Activated naive CD8-positive, alpha-beta T cell treated with anti-CD3 and anti-CD28 coated beads, Interleukin-2, amount 50 U/mL, for 24 hours (primary cell): ENCODE data around the gene BMAL1.

ENCODE experiments used
- ATAC-seq: fragments of 150-1000 bp; cut with Tn5 transposase; one replicate; pipeline ENCODE4 v1.10.0; 2021
- DNase-seq: peaks from one replicate; pipeline ENCODE4 v3.0.0; 2021
- H3K27ac Mint-ChIP-seq: one replicate; pipeline ENCODE4 v1.8.0; 2021; ENCODE audit warnings: mild to moderate bottlenecking, mixed read lengths
- H3K27me3 Mint-ChIP-seq: one replicate; pipeline ENCODE4 v1.8.0; 2021; ENCODE audit warnings: mixed read lengths
- H3K36me3 Mint-ChIP-seq: one replicate; pipeline ENCODE4 v1.8.0; 2021; ENCODE audit warnings: low read depth, mixed read lengths
- H3K4me1 Mint-ChIP-seq: one replicate; pipeline ENCODE4 v1.8.0; 2021; ENCODE audit warnings: mixed read lengths
- H3K4me3 Mint-ChIP-seq: one replicate; pipeline ENCODE4 v1.8.0; 2021; ENCODE audit warnings: mild to moderate bottlenecking, moderate library complexity, mixed read lengths
- H3K9me3 Mint-ChIP-seq: one replicate; pipeline ENCODE4 v1.8.0; 2021; ENCODE audit warnings: mixed read lengths

Gene BMAL1

GRCh38 chr11:13291800-13292199 is 14.2 kb downstream of the BMAL1 start:
- H3K36me3 Mint-ChIP-seq: peaks cover 12% of the 10 kb centered on the region
- DNase-seq (no peak), ATAC-seq (no peak)
- no peaks in the 10 kb centered on the region for H3K27me3 Mint-ChIP-seq
- no peak overlapping the region for H3K4me3 Mint-ChIP-seq
- H3K4me1 Mint-ChIP-seq: peaks cover 92% of the 10 kb centered on the region
- no peaks in the 10 kb centered on the region for H3K9me3 Mint-ChIP-seq
- H3K27ac Mint-ChIP-seq: no peak overlapping the region

- Mint-ChIP-seq H3K27ac (peak overlapping the region; percentile 7), H3K36me3 (peaks cover 12% of the 10 kb centered on the region), H3K27me3 (no peaks in the 10 kb centered on the region), H3K4me3 (no peak overlapping the region), H3K9me3 (no peaks in the 10 kb centered on the region), H3K4me1 (peaks cover 92% of the 10 kb centered on the region)
- ATAC-seq (no peak), DNase-seq (no peak)
Observed at GRCh38 chr11:13292970-13293369, 15.4 kb downstream of the BMAL1 start.

DNA sequence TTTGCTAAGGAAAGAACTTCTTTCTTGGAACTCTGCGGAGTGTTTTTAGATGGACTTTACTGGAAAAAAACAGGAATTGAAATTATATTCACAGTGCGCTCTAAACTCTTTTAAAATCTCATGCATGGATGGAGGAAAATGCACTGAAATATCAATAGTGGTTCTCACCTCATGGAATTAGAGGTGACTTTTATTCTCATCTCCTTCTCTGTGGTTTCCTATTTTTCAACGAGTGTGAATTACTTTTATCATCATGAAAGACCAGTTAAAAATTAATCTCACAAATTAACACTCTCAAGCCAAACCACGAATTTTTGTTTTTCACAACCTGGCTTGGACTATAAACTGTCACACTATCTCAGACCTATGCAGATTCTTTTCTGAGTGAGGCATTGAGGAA is 16.6 kb downstream of the BMAL1 start:
- H3K4me3 Mint-ChIP-seq: no peak overlapping the region
- ATAC-seq: no peak

GRCh38 chr11:13294771-13295579 is 17.4 kb downstream of the BMAL1 start:
- no peak for DNase-seq
- Mint-ChIP-seq H3K27me3 (no peaks in the 10 kb centered on the region), H3K27ac (peak overlapping the region; percentile 11), H3K9me3 (no peaks in the 10 kb centered on the region), H3K4me1 (peaks cover 83% of the 10 kb centered on the region), H3K36me3 (peaks cover 9% of the 10 kb centered on the region), H3K4me3 (no peak overlapping the region)
- no peak for ATAC-seq

More for the DNA sequence above, 16.6 kb downstream of the BMAL1 start:
- no peaks in the 10 kb centered on the region for H3K27me3 Mint-ChIP-seq
- H3K27ac Mint-ChIP-seq: peak overlapping the region; percentile 23
- DNase-seq: no peak
- H3K4me1 Mint-ChIP-seq: peaks cover 86% of the 10 kb centered on the region
- no peaks in the 10 kb centered on the region for H3K9me3 Mint-ChIP-seq
- peaks cover 14% of the 10 kb centered on the region for H3K36me3 Mint-ChIP-seq

GRCh38 chr11:13297308-13297916 is 19.8 kb downstream of the BMAL1 start:
- DNase-seq (no peak), ATAC-seq (no peak)
- Mint-ChIP-seq H3K27me3 (no peaks in the 10 kb centered on the region), H3K9me3 (no peaks in the 10 kb centered on the region), H3K36me3 (peaks cover 9% of the 10 kb centered on the region), H3K27ac (peak overlapping the region; percentile 39), H3K4me3 (no peak overlapping the region), H3K4me1 (peaks cover 81% of the 10 kb centered on the region)

DNA sequence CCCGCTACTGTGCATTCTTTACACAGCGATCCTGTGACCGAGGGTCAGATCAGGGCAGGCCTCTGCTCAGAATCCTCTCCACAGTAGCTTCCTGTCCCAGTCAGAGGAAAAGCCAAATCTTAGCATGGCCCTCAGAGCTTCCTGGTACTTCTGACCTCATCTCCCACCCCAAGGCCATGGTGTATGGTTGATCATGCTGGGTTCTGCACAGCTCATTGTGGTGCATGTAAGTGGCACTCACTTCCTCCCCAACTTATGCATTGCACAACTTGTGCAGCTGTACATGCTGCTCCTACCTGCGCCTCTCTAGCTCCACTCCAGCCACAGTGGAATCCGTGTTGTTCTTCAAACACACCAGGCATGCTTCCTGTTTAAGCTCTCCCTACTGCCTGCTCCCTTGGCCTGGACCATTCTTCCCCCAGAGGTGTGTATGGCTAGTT is 20.3 kb downstream of the BMAL1 start:
- H3K9me3 Mint-ChIP-seq: no peaks in the 10 kb centered on the region
- ATAC-seq: peak; percentile 86
- no peak for DNase-seq
- H3K27ac Mint-ChIP-seq: peak overlapping the region; percentile 39
- H3K4me1 Mint-ChIP-seq: peaks cover 76% of the 10 kb centered on the region
- peaks cover 5% of the 10 kb centered on the region for H3K36me3 Mint-ChIP-seq
- H3K4me3 Mint-ChIP-seq: no peak overlapping the region
- no peaks in the 10 kb centered on the region for H3K27me3 Mint-ChIP-seq

DNA sequence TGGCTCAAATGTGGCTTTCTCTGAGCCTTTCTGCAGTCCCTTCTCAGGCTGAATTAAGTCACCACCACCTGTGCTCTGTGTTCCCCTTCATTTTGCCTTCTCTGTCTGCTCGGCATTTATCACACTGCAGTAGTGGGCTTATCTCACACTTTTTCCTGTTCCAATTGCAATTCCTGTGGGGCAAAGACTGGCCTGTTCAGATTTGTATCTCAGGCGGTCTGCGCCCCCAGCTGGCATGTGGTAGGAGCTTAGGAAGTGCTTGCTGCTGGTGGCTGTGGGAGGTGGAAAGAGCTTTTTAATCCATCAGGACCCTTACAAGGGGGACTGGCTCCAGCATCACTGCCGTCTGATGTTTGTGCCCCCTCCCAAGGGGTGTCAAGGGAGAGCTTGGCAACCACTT is 21.2 kb downstream of the BMAL1 start:
- H3K36me3 Mint-ChIP-seq: peaks cover 10% of the 10 kb centered on the region
- no peak overlapping the region for H3K4me3 Mint-ChIP-seq
- ATAC-seq: no peak
- H3K27ac Mint-ChIP-seq: no peak overlapping the region
- peaks cover 68% of the 10 kb centered on the region for H3K4me1 Mint-ChIP-seq
- no peak for DNase-seq
- no peaks in the 10 kb centered on the region for H3K27me3 Mint-ChIP-seq
- peaks cover 2% of the 10 kb centered on the region for H3K9me3 Mint-ChIP-seq

DNA sequence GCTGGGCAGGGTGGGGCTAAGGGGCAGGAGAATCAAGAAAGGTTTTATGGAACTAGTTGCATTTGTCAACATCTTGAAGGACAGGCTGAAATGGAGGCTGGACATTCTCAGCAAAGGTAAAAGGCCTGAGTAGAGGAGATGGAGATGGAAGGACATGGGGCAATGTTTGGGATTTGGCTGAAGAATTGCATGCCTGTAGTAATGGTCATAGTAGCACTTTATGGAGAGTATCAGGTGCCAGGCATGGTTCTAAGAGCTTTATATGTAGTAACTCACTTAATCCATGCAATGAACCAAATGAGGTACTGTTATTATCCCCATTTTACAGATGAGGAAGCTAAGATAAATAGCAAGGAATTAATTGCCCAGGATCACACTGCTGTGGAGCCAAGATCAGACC is 23.9 kb downstream of the BMAL1 start:
- no peak for ATAC-seq
- H3K27ac Mint-ChIP-seq: no peak overlapping the region
- H3K4me3 Mint-ChIP-seq: no peak overlapping the region
- no peaks in the 10 kb centered on the region for H3K27me3 Mint-ChIP-seq
- peaks cover 40% of the 10 kb centered on the region for H3K4me1 Mint-ChIP-seq
- H3K9me3 Mint-ChIP-seq: peaks cover 4% of the 10 kb centered on the region
- DNase-seq: no peak
- peaks cover 13% of the 10 kb centered on the region for H3K36me3 Mint-ChIP-seq

DNA sequence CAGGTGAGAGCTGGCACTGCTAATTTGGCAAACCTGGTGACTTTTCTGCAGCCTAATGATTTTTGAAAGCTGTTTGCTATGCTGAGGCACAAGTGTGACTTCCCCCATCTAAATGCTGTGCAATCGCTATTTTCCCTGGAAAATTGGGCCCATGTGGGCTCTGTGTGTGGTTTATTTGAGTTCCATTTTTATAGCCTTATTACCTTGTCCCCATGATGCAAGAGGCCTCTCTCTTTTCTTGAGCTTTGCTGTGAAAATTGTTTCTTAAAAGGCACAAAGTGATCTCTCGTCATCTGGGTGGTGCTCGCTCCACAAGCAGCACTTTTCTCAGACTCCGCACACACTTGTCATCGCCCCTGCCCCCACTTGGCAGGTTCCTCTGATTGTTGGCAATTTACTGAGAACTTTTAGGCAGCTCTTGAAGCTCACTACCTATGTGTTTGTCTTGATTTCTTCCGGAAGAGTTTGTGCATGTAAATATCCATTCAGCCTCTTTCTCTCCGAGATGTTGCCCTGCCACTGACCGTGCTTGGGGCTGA is 24.9 kb downstream of the BMAL1 start:
- no peak overlapping the region for H3K4me3 Mint-ChIP-seq
- H3K4me1 Mint-ChIP-seq: peaks cover 31% of the 10 kb centered on the region
- no peaks in the 10 kb centered on the region for H3K27me3 Mint-ChIP-seq
- ATAC-seq (no peak), DNase-seq (no peak)
- H3K27ac Mint-ChIP-seq: no peak overlapping the region
- H3K36me3 Mint-ChIP-seq: peaks cover 13% of the 10 kb centered on the region
- H3K9me3 Mint-ChIP-seq: peaks cover 4% of the 10 kb centered on the region

GRCh38 chr11:13303668-13304649 is 26.4 kb downstream of the BMAL1 start:
- Mint-ChIP-seq H3K27ac (peak overlapping the region; percentile 72), H3K4me3 (no peak overlapping the region), H3K4me1 (peaks cover 20% of the 10 kb centered on the region), H3K36me3 (peaks cover 13% of the 10 kb centered on the region), H3K9me3 (peaks cover 4% of the 10 kb centered on the region), H3K27me3 (no peaks in the 10 kb centered on the region)
- ATAC-seq (peak; percentile 24), DNase-seq (no peak)

GRCh38 chr11:13304655-13305335 is 27.2 kb downstream of the BMAL1 start:
- Mint-ChIP-seq H3K9me3 (peaks cover 4% of the 10 kb centered on the region), H3K4me1 (peaks cover 16% of the 10 kb centered on the region)

GRCh38 chr11:13308704-13309103 is 31.1 kb downstream of the BMAL1 start:
- ATAC-seq (peak; percentile 63), DNase-seq (no peak)
- Mint-ChIP-seq H3K4me3 (no peak overlapping the region), H3K27ac (no peak overlapping the region), H3K27me3 (no peaks in the 10 kb centered on the region), H3K36me3 (peaks cover 28% of the 10 kb centered on the region), H3K4me1 (peaks cover 22% of the 10 kb centered on the region), H3K9me3 (peaks cover 3% of the 10 kb centered on the region)

More at GRCh38 chr11:13304655-13305335, 27.2 kb downstream of the BMAL1 start:
- ATAC-seq (no peak), DNase-seq (no peak)
- H3K27ac Mint-ChIP-seq: no peak overlapping the region
- H3K4me3 Mint-ChIP-seq: no peak overlapping the region
- peaks cover 11% of the 10 kb centered on the region for H3K36me3 Mint-ChIP-seq
- H3K27me3 Mint-ChIP-seq: no peaks in the 10 kb centered on the region

DNA sequence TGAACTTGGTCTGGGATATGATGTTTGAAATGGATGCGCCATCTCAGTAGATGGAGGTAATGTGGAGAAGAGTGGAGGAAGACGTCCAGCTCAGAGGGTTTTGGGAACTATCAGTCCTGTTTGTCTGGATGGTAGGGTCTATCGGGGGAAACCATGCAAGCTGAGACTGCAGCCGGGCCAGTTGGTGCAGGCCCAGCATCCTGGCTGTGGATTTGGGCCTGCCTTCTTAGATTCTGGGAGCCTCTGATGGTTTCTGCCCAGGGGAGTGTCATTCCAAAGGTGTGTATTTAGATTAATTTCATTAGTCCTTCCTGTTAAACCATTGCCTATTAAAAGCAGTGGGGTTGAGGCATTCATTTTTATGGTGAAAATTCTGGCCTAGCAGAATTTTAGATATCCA is 31.6 kb downstream of the BMAL1 start:
- no peak for DNase-seq
- H3K4me3 Mint-ChIP-seq: no peak overlapping the region
- no peak overlapping the region for H3K27ac Mint-ChIP-seq
- peaks cover 26% of the 10 kb centered on the region for H3K4me1 Mint-ChIP-seq
- H3K9me3 Mint-ChIP-seq: no peaks in the 10 kb centered on the region
- ATAC-seq: no peak
- H3K36me3 Mint-ChIP-seq: peaks cover 25% of the 10 kb centered on the region
- no peaks in the 10 kb centered on the region for H3K27me3 Mint-ChIP-seq

- peaks cover 34% of the 10 kb centered on the region for H3K4me1 Mint-ChIP-seq
- DNase-seq (no peak), ATAC-seq (no peak)
- no peaks in the 10 kb centered on the region for H3K27me3 Mint-ChIP-seq
- no peaks in the 10 kb centered on the region for H3K9me3 Mint-ChIP-seq
- no peak overlapping the region for H3K27ac Mint-ChIP-seq
- H3K4me3 Mint-ChIP-seq: no peak overlapping the region
- peaks cover 25% of the 10 kb centered on the region for H3K36me3 Mint-ChIP-seq
Observed at GRCh38 chr11:13310443-13310842, 32.9 kb downstream of the BMAL1 start.
